PFSK-1 (cell line): Measurements from ENCODE around the gene GLA.

Experiments
- FOXP2 ChIP-seq: optimal IDR thresholded peaks from 2 replicates; pipeline ENCODE3; 2011; ENCODE audit warnings: borderline replicate concordance, control low read depth, inconsistent platforms; ENCODE audit not compliant: insufficient read depth; ENCODE audit errors: extremely low read length, extremely low read depth
- POLR2AphosphoS5 ChIP-seq: IDR thresholded peaks from 2 replicates; pipeline ENCODE4 v1.6.1; 2012; ENCODE audit warnings: low read depth, mild to moderate bottlenecking, control low read depth, low read length, moderate library complexity
- REST ChIP-seq, 2 experiments: IDR thresholded peaks; 2 replicates each; pipeline versions ENCODE4 v1.6.1 to v1.8.0; 2011 to 2012; ENCODE audit warnings: low read depth in 2 of 2, low read length in 2 of 2, control low read depth in 1 of 2, inconsistent platforms in 1 of 2, mild to moderate bottlenecking in 1 of 2, moderate library complexity in 1 of 2; ENCODE audit not compliant: insufficient read depth in 1 of 2
- SIN3A ChIP-seq: IDR thresholded peaks from 2 replicates; pipeline ENCODE4 v1.6.1; 2012; ENCODE audit warnings: mild to moderate bottlenecking, low read length, moderate library complexity, borderline replicate concordance; ENCODE audit not compliant: insufficient read depth
- TAF1 ChIP-seq: IDR thresholded peaks from 2 replicates; pipeline ENCODE4 v1.6.1; 2012; ENCODE audit warnings: low read length, control low read depth, borderline replicate concordance; ENCODE audit not compliant: insufficient read depth

GLA gene

GRCh38 chrX:101393530-101394305, 14.0 kb downstream of the GLA start:
- TF ChIP-seq SIN3A (no peak), FOXP2 (no peak), TAF1 (no peak), REST (IDR thresholded peaks at IDR 0.05; ENCODE audit: insufficient read depth in 1 of 2, low read depth in 2 of 2, low read length in 2 of 2) (no peak), POLR2AphosphoS5 (no peak; the same call in 1 of the 2 replicates)

GRCh38 chrX:101391831-101392230, 15.9 kb downstream of the GLA start:
- TF ChIP-seq POLR2AphosphoS5 (0 out of 2 replicates have a peak, but pooled peaks have one; percentile 18), REST (IDR thresholded peaks at IDR 0.05; ENCODE audit: insufficient read depth in 1 of 2, low read depth in 2 of 2, low read length in 2 of 2) (no peak), TAF1 (no peak), SIN3A (no peak)

GRCh38 chrX:101390664-101391525, 16.8 kb downstream of the GLA start, which contains the start of gene RPL36A:
Gene RPL36A (plus strand): TSS chrX:101391011. CDS start chrX:101391044, 33 bp downstream.
- TF ChIP-seq FOXP2 (no peak), REST (IDR thresholded peaks at IDR 0.05; ENCODE audit: insufficient read depth in 1 of 2, low read depth in 2 of 2, low read length in 2 of 2) (peak in 1 of 2 experiments; percentile 57; a peak in 2 of 4 replicates), TAF1 (peak; percentile 92), POLR2AphosphoS5 (peak; percentile 97), SIN3A (no peak)

GRCh38 chrX:101388604-101389003, 19.1 kb downstream of the GLA start:
- TF ChIP-seq TAF1: no peak
- TF ChIP-seq FOXP2: no peak
- TF ChIP-seq SIN3A: no peak

- TF ChIP-seq POLR2AphosphoS5 (no peak), TAF1 (no peak), SIN3A (no peak)
These were observed 21.2 kb downstream of the GLA start for GRCh38 chrX:101386542-101386885.

GRCh38 chrX:101385795-101386541, 21.8 kb downstream of the GLA start, which contains the start of gene BTK:
Gene BTK (minus strand): TSS chrX:101386191. CDS start chrX:101375284, 10,907 bp downstream.
- TF ChIP-seq REST (IDR thresholded peaks at IDR 0.05; ENCODE audit: insufficient read depth in 1 of 2, low read depth in 2 of 2, low read length in 2 of 2): no peak
- no peak for TF ChIP-seq FOXP2
- no peak for TF ChIP-seq POLR2AphosphoS5
- no peak for TF ChIP-seq SIN3A
- TF ChIP-seq TAF1: no peak
